Gastrocnemius medialis (tissue), 4 donors: ENCODE results near the gene DDX10.

Experiments
- POLR2A ChIP-seq, 2 donors: fragments of 450-650 bp; IDR thresholded peaks; one replicate each; pipeline ENCODE4 v1.6.1; 2017; ENCODE audit warnings: antibody characterized with exemption in 2 of 2, mild to moderate bottlenecking in 2 of 2, moderate library complexity in 2 of 2
- TF ChIP-seq, protein P1 (sequence below), 5 experiments: fragments of 450-650 bp in 3 of 5; fragments of 200-600 bp in 2 of 5; sonication (generic) in 2 of 5; IDR thresholded peaks in 4 of 5; conservative IDR thresholded peaks in 1 of 5; 1 replicate in 4 of 5; 2 replicates in 1 of 5; pipeline ENCODE4 v1.5.1; 2016 to 2019; ENCODE audit warnings: antibody characterized with exemption in 5 of 5, mild to moderate bottlenecking in 3 of 5, moderate library complexity in 3 of 5

GRCh38 chr11:108970221-108970991 lies 305.5 kb downstream of the DDX10 start:
- TF ChIP-seq, protein P1, sequence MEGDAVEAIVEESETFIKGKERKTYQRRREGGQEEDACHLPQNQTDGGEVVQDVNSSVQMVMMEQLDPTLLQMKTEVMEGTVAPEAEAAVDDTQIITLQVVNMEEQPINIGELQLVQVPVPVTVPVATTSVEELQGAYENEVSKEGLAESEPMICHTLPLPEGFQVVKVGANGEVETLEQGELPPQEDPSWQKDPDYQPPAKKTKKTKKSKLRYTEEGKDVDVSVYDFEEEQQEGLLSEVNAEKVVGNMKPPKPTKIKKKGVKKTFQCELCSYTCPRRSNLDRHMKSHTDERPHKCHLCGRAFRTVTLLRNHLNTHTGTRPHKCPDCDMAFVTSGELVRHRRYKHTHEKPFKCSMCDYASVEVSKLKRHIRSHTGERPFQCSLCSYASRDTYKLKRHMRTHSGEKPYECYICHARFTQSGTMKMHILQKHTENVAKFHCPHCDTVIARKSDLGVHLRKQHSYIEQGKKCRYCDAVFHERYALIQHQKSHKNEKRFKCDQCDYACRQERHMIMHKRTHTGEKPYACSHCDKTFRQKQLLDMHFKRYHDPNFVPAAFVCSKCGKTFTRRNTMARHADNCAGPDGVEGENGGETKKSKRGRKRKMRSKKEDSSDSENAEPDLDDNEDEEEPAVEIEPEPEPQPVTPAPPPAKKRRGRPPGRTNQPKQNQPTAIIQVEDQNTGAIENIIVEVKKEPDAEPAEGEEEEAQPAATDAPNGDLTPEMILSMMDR (IDR thresholded peaks at IDR 0.05 in 4 of 5, conservative IDR thresholded peaks at IDR 0.05 in 1 of 5): no peak
- no peak for TF ChIP-seq POLR2A (IDR thresholded peaks at IDR 0.05)
